Suprapubic skin (tissue), 4 donors: Measurements from ENCODE around the gene METTL1.

Experiments used
- CTCF ChIP-seq, 2 donors: fragments of 200-600 bp in 1 of 2; fragments of 450-650 bp in 1 of 2; sonication (generic) in 1 of 2; IDR thresholded peaks; one replicate each; pipeline ENCODE4 v1.5.1; 2016 to 2019; ENCODE audit warnings: antibody characterized with exemption in 2 of 2, mild to moderate bottlenecking in 1 of 2, moderate library complexity in 1 of 2
- EP300 ChIP-seq: sonication (generic); formaldehyde crosslinking; IDR thresholded peaks from one replicate; pipeline ENCODE4 v1.6.1; 2017; ENCODE audit warnings: antibody characterized with exemption
- POLR2A ChIP-seq, 2 donors: fragments of 450-650 bp; IDR thresholded peaks; one replicate each; pipeline ENCODE4 v1.6.1; 2017; ENCODE audit warnings: antibody characterized with exemption in 2 of 2, mild to moderate bottlenecking in 2 of 2, moderate library complexity in 2 of 2
- POLR2AphosphoS5 ChIP-seq, 3 donors: sonication (generic); formaldehyde crosslinking; IDR thresholded peaks; one replicate each; pipeline ENCODE4 v1.6.1; 2017; ENCODE audit warnings: antibody characterized with exemption in 3 of 3

DNA sequence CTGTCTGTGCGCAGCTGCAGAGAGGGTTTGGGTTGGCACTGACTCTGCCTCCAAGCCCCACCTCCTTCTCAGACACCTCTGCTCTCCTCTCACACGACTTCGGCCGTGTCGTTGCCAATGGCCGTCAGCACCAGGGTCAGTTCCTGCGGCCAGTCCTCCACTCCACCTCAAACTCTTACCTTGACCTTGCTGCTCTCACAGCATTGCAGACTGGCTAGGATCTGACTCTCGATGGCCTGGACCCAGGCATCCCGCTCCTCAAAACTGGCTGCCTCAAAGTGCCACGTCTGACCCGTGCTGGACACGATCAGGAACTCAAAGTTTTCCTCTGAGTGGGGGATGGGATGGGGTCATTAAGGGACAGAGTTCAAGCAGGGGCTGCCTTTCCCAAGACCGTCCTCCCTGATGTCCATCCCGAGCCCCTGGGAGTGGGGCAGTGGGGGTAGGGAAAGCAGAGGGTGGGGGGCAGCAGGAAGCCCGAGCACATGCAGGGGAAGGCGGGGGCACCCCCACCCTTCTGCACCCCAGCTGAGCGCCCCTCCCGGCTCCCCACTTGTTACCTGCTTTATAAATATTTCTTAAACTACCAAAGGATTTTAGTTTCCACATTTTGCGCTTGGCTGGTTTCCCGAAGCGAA, 44.0 kb downstream of the METTL1 start:
- TF ChIP-seq POLR2A (IDR thresholded peaks at IDR 0.05) (no peak), CTCF (IDR thresholded peaks at IDR 0.05) (no peak), EP300 (no peak), POLR2AphosphoS5 (IDR thresholded peaks at IDR 0.05) (no peak)
